Transverse colon (tissue), 4 donors: ENCODE results near the gene SLC22A4. TPM values are rescaled to one million over a fixed set of nuclear protein-coding genes. Genes with fewer than 3 reads are reported as not detected.

Experiments
- DNase-seq: peaks from one replicate; pipeline ENCODE4 v3.0.0-alpha.2; 2019
- H3K27ac ChIP-seq, 4 donors: fragments of 200-600 bp; sonication (generic); 2 replicates each; pipeline ENCODE4 v1.5.1; 2016 to 2018; ENCODE audit warnings: inconsistent platforms in 4 of 4
- H3K27me3 ChIP-seq: fragments of 200-600 bp; sonication (generic); 2 replicates; pipeline ENCODE4 v1.5.1; 2017; ENCODE audit warnings: inconsistent platforms
- H3K36me3 ChIP-seq, 4 donors: fragments of 200-600 bp; sonication (generic); 2 replicates each; pipeline ENCODE4 v1.5.1; 2017 to 2019; ENCODE audit warnings: inconsistent platforms in 4 of 4
- H3K4me1 ChIP-seq, 4 donors: fragments of 200-600 bp; sonication (generic); 2 replicates each; pipeline ENCODE4 v1.5.1; 2017 to 2020; ENCODE audit warnings: inconsistent platforms in 4 of 4
- H3K4me3 ChIP-seq, 4 donors: fragments of 200-600 bp; sonication (generic); 1 replicate in 1 of 4; 2 replicates in 3 of 4; pipeline versions ENCODE4 v1.5.1 to v1.6.1; 2017 to 2019; ENCODE audit warnings: inconsistent platforms in 4 of 4
- H3K9me3 ChIP-seq, 2 donors: fragments of 200-600 bp; sonication (generic); 2 replicates each; pipeline ENCODE4 v1.5.1; 2017 to 2019; ENCODE audit warnings: inconsistent platforms in 2 of 2
- EP300 ChIP-seq: sonication (generic); formaldehyde crosslinking; IDR thresholded peaks from one replicate; pipeline ENCODE4 v1.6.1; 2017; ENCODE audit warnings: antibody characterized with exemption, low read depth
- POLR2A ChIP-seq: fragments of 450-650 bp; IDR thresholded peaks from one replicate; pipeline ENCODE4 v1.6.1; 2016; ENCODE audit warnings: antibody characterized with exemption, mild to moderate bottlenecking, moderate library complexity
- POLR2AphosphoS5 ChIP-seq, 3 donors: sonication (generic); formaldehyde crosslinking; IDR thresholded peaks; one replicate each; pipeline ENCODE4 v1.6.1; 2016; ENCODE audit warnings: antibody characterized with exemption in 3 of 3
- WGBS, 2 donors: methylation state at CpG; one replicate each; pipeline ENCODE4 v1.1.5; 2018; ENCODE audit warnings: low coverage in 1 of 2; 5-methylcytosine and 5-hydroxymethylcytosine counted together
- in situ Hi-C, 4 donors: fragments of 200-750 bp; cut with MboI; loops; one replicate each; pipeline versions ENCODE4 v1.15.0 to v1.15.1; 2017; ENCODE audit warnings: low sequenced_read_pairs in 3 of 4, low pct_ligation_motif_present in 1 of 4, low pct_unique_long_range_greater_than_20kb in 1 of 4
- intact Hi-C: fragments of 100-400 bp; cut with DNase I; formaldehyde crosslinking; loops from one replicate; pipeline ENCODE4 v1.15.1; 2023; ENCODE audit warnings: low total_unique reads
- total RNA-seq, 4 donors: library from RNA; depleted of rRNA; stranded (reverse); fragments of >200 nt; gene quantifications; one replicate each; pipeline ENCODE4 v1.1.0, GENCODE V29; 2016
- TF ChIP-seq, protein P1 (sequence below), 5 experiments: fragments of 200-600 bp in 3 of 5; fragments of 450-650 bp in 2 of 5; sonication (generic) in 3 of 5; IDR thresholded peaks; 1 replicate in 2 of 5; 2 replicates in 3 of 5; pipeline ENCODE4 v1.5.1; 2016 to 2017; ENCODE audit warnings: antibody characterized with exemption in 5 of 5, inconsistent platforms in 3 of 5, mild to moderate bottlenecking in 2 of 5, moderate library complexity in 1 of 5

SLC22A4 gene
- total RNA-seq, 4 donors from 2014 or later: 1.6 to 48.3 (median 14.5) TPM; not detected in 1

DNA sequence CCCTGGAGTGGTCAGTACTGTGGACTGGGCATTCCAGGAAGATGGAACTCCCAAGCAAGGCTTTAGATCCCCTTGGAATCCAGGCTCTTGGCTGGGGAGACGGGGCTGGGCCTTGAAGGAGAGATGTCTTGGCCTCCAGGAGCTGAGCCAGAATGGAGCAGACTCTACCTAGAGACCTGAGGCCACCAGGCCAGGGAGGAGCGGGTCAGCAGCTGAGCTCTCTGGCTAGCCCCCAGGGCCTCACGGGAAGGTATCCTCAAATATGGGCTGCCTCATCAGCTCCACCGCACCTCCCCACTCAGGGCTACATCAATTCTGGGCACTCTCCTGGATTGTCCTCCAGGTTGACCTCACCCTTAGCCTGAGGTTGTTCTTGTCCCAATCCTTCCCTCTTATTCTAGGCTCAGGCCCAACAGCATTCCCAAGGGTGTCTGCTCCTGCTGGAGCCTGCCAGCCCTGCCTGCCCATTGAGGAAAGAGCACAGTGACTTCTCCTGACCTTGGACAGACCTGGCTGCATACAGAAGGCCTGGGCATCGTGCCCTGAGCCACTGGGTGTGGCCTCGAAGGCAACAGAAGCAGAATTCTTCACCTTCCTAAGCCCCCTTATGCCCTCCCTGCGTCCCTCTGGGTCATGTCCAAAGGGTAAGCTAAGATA lies 39.7 kb upstream of the SLC22A4 start:
- Histone ChIP-seq H3K36me3 (no peaks in the 10 kb centered on the region), H3K27me3 (peaks cover 17% of the 10 kb centered on the region), H3K4me3 (no peak overlapping the region), H3K4me1 (peaks cover 0 to 17% (median 8%) of the 10 kb centered on the region in 4 donors), H3K27ac (no peak overlapping the region), H3K9me3 (no peaks in the 10 kb centered on the region)
- 51% methylated on average over 6 of the region's 7 CpGs; no CpG with 5 or more reads in 1 of the 2 donors for WGBS, 2 donors
- intact Hi-C loops: no loop called here
- in situ Hi-C loops: loop anchor here in 1 of 4 donors (25.0 kb wide), 1 partner anchor 283 kb away; the partner anchor contains the start of gene IL5
- TF ChIP-seq, protein P1, sequence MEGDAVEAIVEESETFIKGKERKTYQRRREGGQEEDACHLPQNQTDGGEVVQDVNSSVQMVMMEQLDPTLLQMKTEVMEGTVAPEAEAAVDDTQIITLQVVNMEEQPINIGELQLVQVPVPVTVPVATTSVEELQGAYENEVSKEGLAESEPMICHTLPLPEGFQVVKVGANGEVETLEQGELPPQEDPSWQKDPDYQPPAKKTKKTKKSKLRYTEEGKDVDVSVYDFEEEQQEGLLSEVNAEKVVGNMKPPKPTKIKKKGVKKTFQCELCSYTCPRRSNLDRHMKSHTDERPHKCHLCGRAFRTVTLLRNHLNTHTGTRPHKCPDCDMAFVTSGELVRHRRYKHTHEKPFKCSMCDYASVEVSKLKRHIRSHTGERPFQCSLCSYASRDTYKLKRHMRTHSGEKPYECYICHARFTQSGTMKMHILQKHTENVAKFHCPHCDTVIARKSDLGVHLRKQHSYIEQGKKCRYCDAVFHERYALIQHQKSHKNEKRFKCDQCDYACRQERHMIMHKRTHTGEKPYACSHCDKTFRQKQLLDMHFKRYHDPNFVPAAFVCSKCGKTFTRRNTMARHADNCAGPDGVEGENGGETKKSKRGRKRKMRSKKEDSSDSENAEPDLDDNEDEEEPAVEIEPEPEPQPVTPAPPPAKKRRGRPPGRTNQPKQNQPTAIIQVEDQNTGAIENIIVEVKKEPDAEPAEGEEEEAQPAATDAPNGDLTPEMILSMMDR (IDR thresholded peaks at IDR 0.05): no peak
- TF ChIP-seq POLR2A (no peak), POLR2AphosphoS5 (IDR thresholded peaks at IDR 0.05) (no peak), EP300 (no peak)
- peak; percentile 11 for DNase-seq

DNA sequence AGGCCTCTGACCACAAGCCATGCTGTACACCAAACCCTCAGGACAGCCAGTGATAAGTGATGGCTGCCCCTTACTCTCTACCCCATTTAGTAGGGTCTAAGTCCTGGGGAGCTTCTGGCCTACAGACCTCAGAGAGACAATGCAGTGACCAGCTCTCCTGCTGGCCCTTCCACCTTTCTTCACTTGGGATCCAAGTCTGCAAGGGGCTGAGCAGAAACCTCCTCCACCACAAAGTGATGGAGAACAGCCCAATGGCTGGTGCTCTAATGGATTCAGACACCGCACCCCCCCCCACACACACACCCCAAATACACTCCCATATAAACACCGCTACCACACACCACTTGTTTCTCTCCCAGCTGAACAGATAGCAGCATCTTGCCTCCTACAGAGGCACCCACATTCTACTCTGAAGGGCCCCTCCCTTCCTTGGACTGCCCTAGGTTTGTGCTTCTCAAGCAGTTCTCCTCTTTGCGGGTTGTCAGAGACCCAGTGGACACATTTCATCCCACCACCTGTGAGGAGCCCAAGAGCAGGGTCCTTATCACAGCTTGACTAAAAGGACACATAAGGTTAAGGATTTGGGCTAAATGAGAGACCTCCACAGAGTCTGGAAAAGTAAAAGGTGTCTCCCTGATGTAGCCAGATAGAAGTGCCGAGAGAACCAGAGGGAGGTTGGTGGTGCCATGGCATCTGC lies 38.0 kb upstream of the SLC22A4 start:
- peaks cover 17% of the 10 kb centered on the region for H3K27me3 ChIP-seq
- in situ Hi-C loops (loop anchor here in 1 of 4 donors (25.0 kb wide), 1 partner anchor 281 kb away; the partner anchor contains the start of gene IL5), intact Hi-C loops (loop anchor here (5.0 kb wide), 1 partner anchor 36 kb away; the partner anchor contains the start of gene SLC22A4)
- WGBS, 2 donors: 80 to 95% methylated on average over 2 to 4 of the region's 4 CpGs
- TF ChIP-seq POLR2AphosphoS5 (IDR thresholded peaks at IDR 0.05) (no peak), POLR2A (no peak), EP300 (no peak)
- TF ChIP-seq, protein P1 (IDR thresholded peaks at IDR 0.05): no peak
- H3K9me3 ChIP-seq: no peaks in the 10 kb centered on the region
- no peaks in the 10 kb centered on the region for H3K36me3 ChIP-seq
- H3K27ac ChIP-seq: peak overlapping the region in 2 of 4 donors; percentile 87 to 97
- H3K4me1 ChIP-seq: peaks cover 6 to 32% (median 22%) of the 10 kb centered on the region in 4 donors
- no peak for DNase-seq
- H3K4me3 ChIP-seq: no peak overlapping the region

DNA sequence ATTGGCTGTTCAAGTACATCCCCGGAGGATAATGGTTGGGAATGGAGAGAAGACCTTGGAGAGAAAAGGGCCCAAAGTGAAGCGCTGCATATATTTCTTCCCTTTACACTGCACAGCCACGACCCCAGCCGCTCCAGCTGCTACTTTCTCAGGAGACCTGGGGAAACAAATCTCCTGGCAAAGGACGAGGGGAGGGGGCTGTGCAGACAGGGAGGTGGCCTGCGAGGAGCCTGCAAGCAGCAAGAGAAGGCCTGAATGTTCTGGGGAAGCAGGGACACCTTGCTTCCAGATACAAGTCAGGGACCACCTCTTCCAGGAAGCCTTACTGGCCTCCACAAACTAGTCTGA lies 37.4 kb upstream of the SLC22A4 start:
- Histone ChIP-seq H3K4me3 (peak overlapping the region in 1 of 4 donors; percentile 67), H3K27me3 (peaks cover 17% of the 10 kb centered on the region), H3K36me3 (no peaks in the 10 kb centered on the region), H3K9me3 (no peaks in the 10 kb centered on the region), H3K4me1 (peaks cover 7 to 37% (median 26%) of the 10 kb centered on the region in 4 donors), H3K27ac (peak overlapping the region; percentile 87 to 97 (median 94))
- WGBS, 2 donors: 85 to 90% methylated on average over 2 to 6 of the region's 6 CpGs
- no peak for DNase-seq
- intact Hi-C loops: loop anchor here (5.0 kb wide), 1 partner anchor 36 kb away; the partner anchor contains the start of gene SLC22A4
- in situ Hi-C loops: loop anchor here in 1 of 4 donors (25.0 kb wide), 1 partner anchor 281 kb away; the partner anchor contains the start of gene IL5
- TF ChIP-seq POLR2AphosphoS5 (IDR thresholded peaks at IDR 0.05): no peak

DNA sequence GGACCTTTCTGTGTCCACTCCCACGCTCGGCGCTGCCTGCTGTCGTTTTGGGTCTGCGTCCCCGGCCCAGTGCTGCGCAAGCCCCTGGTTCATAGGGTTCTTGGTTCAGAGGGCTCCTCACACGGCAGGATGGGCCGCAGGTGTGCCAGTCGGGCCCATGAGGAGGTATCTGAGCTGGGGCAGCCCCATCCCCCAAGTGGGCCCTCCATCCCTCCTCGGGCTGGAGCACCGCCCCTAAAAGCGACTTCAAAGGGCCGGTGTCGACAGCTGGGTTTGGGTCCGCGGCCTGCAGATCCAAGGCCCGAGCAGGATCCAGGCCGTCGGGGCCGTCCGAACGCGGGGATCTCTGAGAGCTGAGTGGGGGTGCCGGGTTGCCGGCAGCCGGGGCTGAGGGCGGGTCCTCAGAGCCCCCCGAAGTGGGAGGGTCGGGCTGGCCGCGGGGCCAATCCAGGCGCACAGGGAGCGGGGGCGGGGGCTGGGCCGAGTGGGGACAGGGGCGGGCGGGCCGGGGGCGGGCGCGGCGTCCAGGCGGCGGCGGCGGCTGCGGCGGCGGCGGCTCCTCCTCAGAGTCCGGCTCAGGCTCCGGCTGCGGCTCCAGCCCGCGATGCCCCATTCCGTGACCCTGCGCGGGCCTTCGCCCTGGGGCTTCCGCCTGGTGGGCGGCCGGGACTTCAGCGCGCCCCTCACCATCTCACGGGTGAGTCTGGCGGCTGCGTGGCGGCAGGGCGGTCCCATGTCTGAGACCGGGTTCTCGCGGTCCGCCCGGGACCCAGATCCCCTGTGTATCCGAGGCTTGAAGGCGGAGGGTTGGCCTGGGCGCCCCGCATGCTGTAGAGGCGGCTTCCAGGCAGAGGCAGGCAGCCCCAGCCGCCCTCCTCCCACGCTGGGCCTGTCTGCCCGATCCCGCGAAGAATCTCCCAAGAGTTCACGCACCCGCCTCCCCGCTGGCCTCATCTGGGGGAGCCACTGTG lies 36.8 kb upstream of the SLC22A4 start, which contains the start of gene PDLIM4:
TSS of gene PDLIM4 (plus strand) at position 566 of the 971 bp plus-strand sequence. CDS start at position 605, 39 bp downstream.
- peak within 1 kb of the TSS; percentile 27 to 67 (median 52) for H3K4me3 ChIP-seq
- H3K9me3 ChIP-seq: no peaks in the 10 kb centered on the region
- WGBS, 2 donors: 42% methylated on average over 39 of the region's 88 CpGs; no CpG with 5 or more reads in 1 of the 2 donors
- H3K36me3 ChIP-seq: no peaks in the 10 kb centered on the region
- TF ChIP-seq POLR2AphosphoS5 (IDR thresholded peaks at IDR 0.05) (peak in 2 of 3 donors; percentile 74 to 86), EP300 (no peak), POLR2A (peak; percentile 57)
- TF ChIP-seq, protein P1 (IDR thresholded peaks at IDR 0.05): no peak
- peak within 1 kb of the TSS; percentile 87 to 97 (median 94) for H3K27ac ChIP-seq
- H3K4me1 ChIP-seq: peaks cover 7 to 43% (median 27%) of the 10 kb centered on the region in 4 donors
- peak; percentile 25 for DNase-seq
- H3K27me3 ChIP-seq: peaks cover 17% of the 10 kb centered on the region
- in situ Hi-C loops (loop anchor here in 1 of 4 donors (25.0 kb wide), 1 partner anchor 280 kb away; the partner anchor contains the start of gene IL5), intact Hi-C loops (loop anchor here (5.0 kb wide), 1 partner anchor 35 kb away; the partner anchor contains the start of gene SLC22A4)
